ENCODE results near the gene ZCCHC2. TPM values are rescaled to one million over a fixed set of nuclear protein-coding genes. Genes with fewer than 3 reads are reported as not detected.

The ZCCHC2 gene
- total RNA-seq, 1 experiment from 2014 or later: 3.2 TPM

GRCh38 chr18:62612289-62612645 lies 89.4 kb downstream of the ZCCHC2 start:
- no peak for DNase-seq (ENCODE audit: low read depth)
- in situ Hi-C loops (cut with HindIII; ENCODE audit: low pct_unique_long_range_greater_than_20kb, low sequenced_read_pairs): no loop called here

GRCh38 chr18:62612776-62613175 lies 90.0 kb downstream of the ZCCHC2 start:
- DNase-seq (ENCODE audit: low read depth): no peak
- in situ Hi-C loops (cut with HindIII; ENCODE audit: low pct_unique_long_range_greater_than_20kb, low sequenced_read_pairs): no loop called here

GRCh38 chr18:62614494-62614893 lies 91.7 kb downstream of the ZCCHC2 start:
- in situ Hi-C loops (cut with HindIII; ENCODE audit: low pct_unique_long_range_greater_than_20kb, low sequenced_read_pairs): no loop called here
- no peak for DNase-seq (ENCODE audit: low read depth)

GRCh38 chr18:62616331-62616805 lies 93.5 kb downstream of the ZCCHC2 start:
- in situ Hi-C loops (cut with HindIII; ENCODE audit: low pct_unique_long_range_greater_than_20kb, low sequenced_read_pairs): no loop called here
- DNase-seq (ENCODE audit: low read depth): no peak

- in situ Hi-C loops (cut with HindIII; ENCODE audit: low pct_unique_long_range_greater_than_20kb, low sequenced_read_pairs): no loop called here
- no peak for DNase-seq (ENCODE audit: low read depth)
Observed at GRCh38 chr18:62617793-62618591, 95.2 kb downstream of the ZCCHC2 start.

- DNase-seq (ENCODE audit: low read depth): no peak
- in situ Hi-C loops (cut with HindIII; ENCODE audit: low pct_unique_long_range_greater_than_20kb, low sequenced_read_pairs): no loop called here
Observed at GRCh38 chr18:62618735-62619134, 95.9 kb downstream of the ZCCHC2 start.

- no peak for DNase-seq (ENCODE audit: low read depth)
- in situ Hi-C loops (cut with HindIII; ENCODE audit: low pct_unique_long_range_greater_than_20kb, low sequenced_read_pairs): no loop called here
Observed at GRCh38 chr18:62621546-62621945, 98.7 kb downstream of the ZCCHC2 start.

GRCh38 chr18:62625019-62625418 lies 102.2 kb downstream of the ZCCHC2 start:
- no peak for DNase-seq (ENCODE audit: low read depth)
- in situ Hi-C loops (cut with HindIII; ENCODE audit: low pct_unique_long_range_greater_than_20kb, low sequenced_read_pairs): no loop called here

Other genes starting within 250 kb of the ZCCHC2 start
- 1.3 and 4.3 TPM in 2 replicates for gene TNFRSF11A, start 197.7 kb upstream of the ZCCHC2 start, total RNA-seq (2014; rRNA removed; shearing (Covaris generic); ENCODE audit: low replicate concordance)
- gene PHLPP1, start 192.5 kb downstream of the ZCCHC2 start, total RNA-seq (2014; rRNA removed; shearing (Covaris generic); ENCODE audit: low replicate concordance): 3.1 and 13.2 TPM in 2 replicates